ENCODE results near the gene DMRT1.

The DMRT1 gene

GRCh38 chr9:920927-921326, 79.4 kb downstream of the DMRT1 start:
- DNase-seq (ENCODE audit: low read depth in 2 of 2, low spot score in 1 of 2): no peak

- no peak for DNase-seq (ENCODE audit: low read depth in 2 of 2, low spot score in 1 of 2)
These were observed 80.7 kb downstream of the DMRT1 start for GRCh38 chr9:922171-922570.

GRCh38 chr9:922731-923130, 81.2 kb downstream of the DMRT1 start:
- no peak for DNase-seq (ENCODE audit: low read depth in 2 of 2, low spot score in 1 of 2)

GRCh38 chr9:926976-927375, 85.5 kb downstream of the DMRT1 start:
- DNase-seq (ENCODE audit: low read depth in 2 of 2, low spot score in 1 of 2): no peak

- DNase-seq (ENCODE audit: low read depth in 2 of 2, low spot score in 1 of 2): no peak
These were observed 87.0 kb downstream of the DMRT1 start for GRCh38 chr9:928363-929042.

GRCh38 chr9:929719-930118, 88.2 kb downstream of the DMRT1 start:
- no peak for DNase-seq (ENCODE audit: low read depth in 2 of 2, low spot score in 1 of 2)

GRCh38 chr9:933356-933755, 91.9 kb downstream of the DMRT1 start:
- no peak for DNase-seq (ENCODE audit: low read depth in 2 of 2, low spot score in 1 of 2)

GRCh38 chr9:935348-935965, 94.0 kb downstream of the DMRT1 start:
- no peak for DNase-seq (ENCODE audit: low read depth in 2 of 2, low spot score in 1 of 2)

GRCh38 chr9:942805-943580, 101.5 kb downstream of the DMRT1 start:
- DNase-seq (ENCODE audit: low read depth in 2 of 2, low spot score in 1 of 2): no peak

- no peak for DNase-seq (ENCODE audit: low read depth in 2 of 2, low spot score in 1 of 2)
These were observed 106.5 kb downstream of the DMRT1 start for GRCh38 chr9:947985-948384.

- no peak for DNase-seq (ENCODE audit: low read depth in 2 of 2, low spot score in 1 of 2)
These were observed 107.0 kb downstream of the DMRT1 start for GRCh38 chr9:948497-948896.

- DNase-seq (ENCODE audit: low read depth in 2 of 2, low spot score in 1 of 2): no peak
These were observed 108.6 kb downstream of the DMRT1 start for GRCh38 chr9:950139-950538.

GRCh38 chr9:952546-952945, 111.0 kb downstream of the DMRT1 start:
- DNase-seq (ENCODE audit: low read depth in 2 of 2, low spot score in 1 of 2): no peak

- no peak for DNase-seq (ENCODE audit: low read depth in 2 of 2, low spot score in 1 of 2)
These were observed 117.6 kb downstream of the DMRT1 start for GRCh38 chr9:959105-959504.

GRCh38 chr9:959914-960313, 118.4 kb downstream of the DMRT1 start:
- DNase-seq (ENCODE audit: low read depth in 2 of 2, low spot score in 1 of 2): no peak

- DNase-seq (ENCODE audit: low read depth in 2 of 2, low spot score in 1 of 2): no peak
These were observed 120.5 kb downstream of the DMRT1 start for GRCh38 chr9:962023-962422.

GRCh38 chr9:965497-965896, 124.0 kb downstream of the DMRT1 start:
- no peak for DNase-seq (ENCODE audit: low read depth in 2 of 2, low spot score in 1 of 2)

- no peak for DNase-seq (ENCODE audit: low read depth in 2 of 2, low spot score in 1 of 2)
These were observed 125.4 kb downstream of the DMRT1 start for GRCh38 chr9:966870-967269.

GRCh38 chr9:967436-967835, 125.9 kb downstream of the DMRT1 start:
- no peak for DNase-seq (ENCODE audit: low read depth in 2 of 2, low spot score in 1 of 2)

GRCh38 chr9:967903-968641, 126.6 kb downstream of the DMRT1 start:
- DNase-seq (ENCODE audit: low read depth in 2 of 2, low spot score in 1 of 2): no peak

GRCh38 chr9:969310-970150, 128.0 kb downstream of the DMRT1 start:
- no peak for DNase-seq (ENCODE audit: low read depth in 2 of 2, low spot score in 1 of 2)

Measured in stimulated activated CD8-positive, alpha-beta memory T cell treated with anti-CD3 and anti-CD28 coated beads, Interleukin-4, amount 100 ng/mL, for 4 hours (primary cell).